CD14-positive monocyte (primary cell): ENCODE results near the gene MXI1. TPM values are rescaled to one million over a fixed set of nuclear protein-coding genes. Genes with fewer than 3 reads are reported as not detected.
A peak's percentile ranks its signal among the peaks of the same experiment; 100 is the strongest.

Experiments
- DNase-seq, 3 donors: peaks; one replicate each; pipeline ENCODE4 v3.0.0-alpha.2; 2011 to 2022
- H2AFZ ChIP-seq: 2 replicates; pipeline ENCODE4 v1.6.0; 2012; ENCODE audit warnings: mild to moderate bottlenecking, low read depth, low read length, inconsistent platforms; ENCODE audit not compliant: insufficient read depth, poor library complexity, severe bottlenecking
- H3K27ac ChIP-seq, 2 donors: 1 replicate in 1 of 2; 2 replicates in 1 of 2; pipeline ENCODE4 v1.5.1; 2012 to 2013; ENCODE audit warnings: low read length in 2 of 2, control low read depth in 1 of 2, inconsistent platforms in 1 of 2, low read depth in 1 of 2, mild to moderate bottlenecking in 1 of 2
- H3K27me3 ChIP-seq, 2 donors: one replicate each; pipeline versions ENCODE4 v1.6.0 to v1.6.1; 2011 to 2013; ENCODE audit warnings: low read length in 2 of 2; ENCODE audit not compliant: control insufficient read depth in 2 of 2, insufficient read depth in 2 of 2
- H3K36me3 ChIP-seq, 2 donors: replicated peaks in 1 of 2; 1 replicate in 1 of 2; 2 replicates in 1 of 2; pipeline versions ENCODE4 v1.5.1 to v1.6.1; 2012 to 2013; ENCODE audit warnings: low read length in 2 of 2, control low read depth in 1 of 2, inconsistent platforms in 1 of 2, mild to moderate bottlenecking in 1 of 2; ENCODE audit not compliant: insufficient read depth in 2 of 2, control insufficient read depth in 1 of 2
- H3K4me1 ChIP-seq, 2 donors: 1 replicate in 1 of 2; 2 replicates in 1 of 2; pipeline versions ENCODE4 v1.5.1 to v1.6.1; 2012 to 2013; ENCODE audit warnings: low read length in 2 of 2, control low read depth in 1 of 2, inconsistent platforms in 1 of 2, mild to moderate bottlenecking in 1 of 2, moderate library complexity in 1 of 2; ENCODE audit not compliant: insufficient read depth in 2 of 2, control insufficient read depth in 1 of 2
- H3K4me2 ChIP-seq: replicated peaks from 2 replicates; pipeline ENCODE3; 2012; ENCODE audit warnings: low read length, moderate library complexity, mild to moderate bottlenecking; ENCODE audit not compliant: poor library complexity, severe bottlenecking; ENCODE audit errors: extremely low read depth
- H3K4me3 ChIP-seq, 3 experiments: fragments of 200-600 bp in 1 of 3; sonication (generic) in 1 of 3; replicated peaks in 1 of 3; 1 replicate in 2 of 3; 2 replicates in 1 of 3; pipeline ENCODE4 v1.5.1; 2011 to 2013; ENCODE audit warnings: low read length in 3 of 3, mild to moderate bottlenecking in 3 of 3, control low read depth in 2 of 3, low read depth in 2 of 3, inconsistent platforms in 1 of 3, moderate library complexity in 1 of 3
- H3K79me2 ChIP-seq: 2 replicates; pipeline ENCODE4 v1.6.0; 2012; ENCODE audit warnings: mild to moderate bottlenecking, control low read depth, inconsistent platforms, low read length, moderate library complexity; ENCODE audit not compliant: insufficient read depth
- H3K9ac ChIP-seq: 2 replicates; pipeline ENCODE4 v1.6.0; 2017; ENCODE audit warnings: low read length, mild to moderate bottlenecking; ENCODE audit not compliant: insufficient read depth, poor library complexity, severe bottlenecking
- H3K9me3 ChIP-seq, 2 donors: replicated peaks in 1 of 2; 1 replicate in 1 of 2; 2 replicates in 1 of 2; pipeline versions ENCODE4 v1.5.1 to v1.6.1; 2012 to 2013; ENCODE audit warnings: low read length in 2 of 2, control low read depth in 1 of 2; ENCODE audit not compliant: control insufficient read depth in 1 of 2, insufficient read depth in 1 of 2
- H4K20me1 ChIP-seq: 2 replicates; pipeline ENCODE4 v1.6.0; 2012; ENCODE audit warnings: mild to moderate bottlenecking, low read length, control low read depth, moderate library complexity; ENCODE audit not compliant: insufficient read depth
- H3K27ac Mint-ChIP-seq, 7 donors: one replicate each; pipeline ENCODE4 v1.8.0; 2020; ENCODE audit warnings: mild to moderate bottlenecking in 7 of 7, mixed read lengths in 7 of 7, moderate library complexity in 6 of 7, inconsistent platforms in 2 of 7
- H3K27me3 Mint-ChIP-seq, 3 donors: one replicate each; pipeline ENCODE4 v1.8.0; 2021 to 2022; ENCODE audit warnings: low read depth in 3 of 3, mild to moderate bottlenecking in 3 of 3, mixed read lengths in 3 of 3, moderate library complexity in 3 of 3, inconsistent platforms in 1 of 3
- H3K36me3 Mint-ChIP-seq, 2 donors: one replicate each; pipeline ENCODE4 v1.8.0; 2020; ENCODE audit warnings: mixed read lengths in 2 of 2, inconsistent platforms in 1 of 2, mild to moderate bottlenecking in 1 of 2
- H3K4me1 Mint-ChIP-seq: one replicate; pipeline ENCODE4 v1.8.0; 2020; ENCODE audit warnings: mild to moderate bottlenecking, mixed read lengths
- H3K4me3 Mint-ChIP-seq, 2 donors: one replicate each; pipeline ENCODE4 v1.8.0; 2020; ENCODE audit warnings: mild to moderate bottlenecking in 2 of 2, mixed read lengths in 2 of 2, moderate library complexity in 1 of 2
- H3K9me3 Mint-ChIP-seq, 7 donors: one replicate each; pipeline ENCODE4 v1.8.0; 2020 to 2022; ENCODE audit warnings: mixed read lengths in 7 of 7, mild to moderate bottlenecking in 6 of 7, moderate library complexity in 6 of 7, inconsistent platforms in 2 of 7
- WGBS: methylation state at CpG from one replicate; pipeline ENCODE4 v1.1.5; 2013; ENCODE audit warnings: missing lambda C conversion rate; ENCODE audit not compliant: insufficient coverage; 5-methylcytosine and 5-hydroxymethylcytosine counted together
- intact Hi-C, 2 donors: fragments of 100-400 bp; cut with micrococcal nuclease; formaldehyde crosslinking; loops; one replicate each; pipeline versions ENCODE4 v1.15.0 to v1.15.1; 2023
- polyA plus RNA-seq, 3 donors: library from polyadenylated mRNA; depleted of rRNA in 1 of 3; unstranded in 2 of 3; stranded (reverse) in 1 of 3; fragments of 300-500 nt in 2 of 3; fragments of >200 nt in 1 of 3; fragmentation: Illumina TruSeq in 2 of 3; gene quantifications; 1 replicate in 2 of 3; 2 replicates in 1 of 3; pipeline ENCODE4 v1.2.3, GENCODE V29; 2012 to 2021
- TF ChIP-seq, protein P1 (sequence below): fragments of 200-600 bp; IDR thresholded peaks from one replicate; pipeline ENCODE4 v1.8.0; 2022; ENCODE audit warnings: antibody characterized with exemption, mild to moderate bottlenecking

The MXI1 gene
- polyA plus RNA-seq, 3 donors: 13.1 to 25.7 (median 21.6) TPM

DNA sequence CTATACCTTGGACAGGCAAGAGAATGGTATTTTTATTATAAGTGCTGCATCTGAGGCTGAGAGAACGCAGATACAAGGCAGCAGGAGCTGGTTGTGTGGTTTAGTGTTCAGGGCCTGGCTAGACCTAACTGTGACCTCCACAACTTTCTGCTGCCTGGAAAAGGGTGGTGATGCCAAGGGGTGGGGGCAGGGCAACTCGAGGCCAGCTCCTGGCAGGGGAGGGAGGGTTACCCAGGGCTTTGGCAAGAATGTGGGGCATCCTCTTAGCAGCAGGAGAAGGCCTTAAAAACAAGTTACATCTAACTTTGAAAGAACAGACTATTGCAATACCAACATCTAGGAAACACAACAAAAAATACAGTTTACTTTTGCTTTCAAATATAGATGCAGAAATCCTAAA, 13.0 kb downstream of the MXI1 start:
- Histone ChIP-seq H3K4me1 (peaks cover 45 to 47% of the 10 kb centered on the region in 2 donors), H3K27ac (no peak overlapping the region)
- intact Hi-C loops: no loop called here

DNA sequence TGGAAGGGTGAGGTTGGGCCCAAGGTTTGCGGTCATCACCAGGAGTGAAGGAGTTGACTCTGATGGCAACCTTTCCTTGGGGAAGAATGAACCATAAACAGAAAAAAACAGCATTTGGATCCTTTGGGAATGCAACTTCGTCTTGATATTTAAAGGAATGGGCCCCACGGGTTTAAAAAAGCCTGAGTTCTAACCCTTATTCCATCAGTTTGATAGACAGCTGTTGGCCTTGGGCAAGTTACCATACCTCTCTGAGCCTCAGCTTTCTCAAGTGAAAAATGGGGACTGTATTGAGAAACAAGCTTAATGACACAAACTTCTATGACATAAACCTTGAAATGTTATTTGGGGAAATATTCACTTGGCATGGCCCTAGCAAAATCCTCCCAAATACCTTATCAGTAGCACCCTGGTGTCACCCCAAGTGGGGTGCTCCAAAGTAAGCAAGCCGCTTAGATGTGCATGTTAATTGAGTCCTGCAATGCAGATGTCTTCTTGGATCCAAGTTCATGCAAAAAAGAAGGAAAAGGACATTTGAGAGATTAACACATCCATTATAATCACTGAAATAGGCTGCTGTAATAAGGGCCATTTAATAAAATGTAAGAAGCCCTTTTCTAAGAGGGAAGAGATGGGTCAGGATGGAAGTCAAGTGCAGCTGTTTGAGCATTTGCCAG, 13.8 kb downstream of the MXI1 start:
- peak overlapping the region; percentile 81 to 87 for H3K4me3 Mint-ChIP-seq
- Histone ChIP-seq H3K4me2 (peak overlapping the region; percentile 82), H3K4me3 (peak overlapping the region; percentile 10 to 72 (median 27))

More for the DNA sequence above, 13.0 kb downstream of the MXI1 start:
- no peak overlapping the region for H3K4me3 ChIP-seq
- H3K4me2 ChIP-seq: no peak overlapping the region
- no peak overlapping the region for H3K9ac ChIP-seq
- 100% methylated on average over 1 of the region's 2 CpGs for WGBS
- no peaks in the 10 kb centered on the region for H3K36me3 ChIP-seq
- Mint-ChIP-seq H3K27ac (peak overlapping the region in 2 of 7 donors; percentile 50 to 61), H3K27me3 (peaks cover 0 to 3% (median 0%) of the 10 kb centered on the region in 3 donors), H3K36me3 (peaks cover 8 to 20% of the 10 kb centered on the region in 2 donors), H3K9me3 (peaks cover 0 to 2% (median 0%) of the 10 kb centered on the region in 7 donors), H3K4me1 (peaks cover 79% of the 10 kb centered on the region), H3K4me3 (no peak overlapping the region)
- peaks cover 73% of the 10 kb centered on the region for H3K79me2 ChIP-seq
- no peak for DNase-seq
- no peaks in the 10 kb centered on the region for H3K27me3 ChIP-seq
- H2AFZ ChIP-seq: no peak overlapping the region
- H3K9me3 ChIP-seq: no peaks in the 10 kb centered on the region
- no peaks in the 10 kb centered on the region for H4K20me1 ChIP-seq
- TF ChIP-seq, protein P1, sequence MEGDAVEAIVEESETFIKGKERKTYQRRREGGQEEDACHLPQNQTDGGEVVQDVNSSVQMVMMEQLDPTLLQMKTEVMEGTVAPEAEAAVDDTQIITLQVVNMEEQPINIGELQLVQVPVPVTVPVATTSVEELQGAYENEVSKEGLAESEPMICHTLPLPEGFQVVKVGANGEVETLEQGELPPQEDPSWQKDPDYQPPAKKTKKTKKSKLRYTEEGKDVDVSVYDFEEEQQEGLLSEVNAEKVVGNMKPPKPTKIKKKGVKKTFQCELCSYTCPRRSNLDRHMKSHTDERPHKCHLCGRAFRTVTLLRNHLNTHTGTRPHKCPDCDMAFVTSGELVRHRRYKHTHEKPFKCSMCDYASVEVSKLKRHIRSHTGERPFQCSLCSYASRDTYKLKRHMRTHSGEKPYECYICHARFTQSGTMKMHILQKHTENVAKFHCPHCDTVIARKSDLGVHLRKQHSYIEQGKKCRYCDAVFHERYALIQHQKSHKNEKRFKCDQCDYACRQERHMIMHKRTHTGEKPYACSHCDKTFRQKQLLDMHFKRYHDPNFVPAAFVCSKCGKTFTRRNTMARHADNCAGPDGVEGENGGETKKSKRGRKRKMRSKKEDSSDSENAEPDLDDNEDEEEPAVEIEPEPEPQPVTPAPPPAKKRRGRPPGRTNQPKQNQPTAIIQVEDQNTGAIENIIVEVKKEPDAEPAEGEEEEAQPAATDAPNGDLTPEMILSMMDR: no peak

More for the DNA sequence above, 13.8 kb downstream of the MXI1 start:
- Mint-ChIP-seq H3K36me3 (peaks cover 8 to 17% of the 10 kb centered on the region in 2 donors), H3K27ac (peak overlapping the region; percentile 77 to 95 (median 94)), H3K4me1 (peaks cover 74% of the 10 kb centered on the region), H3K9me3 (no peaks in the 10 kb centered on the region), H3K27me3 (peaks cover 0 to 3% (median 0%) of the 10 kb centered on the region in 3 donors)
- peak in 1 of 3 donors; percentile 14 for DNase-seq
- intact Hi-C loops: no loop called here
- peaks cover 40 to 43% of the 10 kb centered on the region in 2 donors for H3K4me1 ChIP-seq
- WGBS: no CpG with 5 or more reads among the region's 4 CpGs
- H3K27me3 ChIP-seq: no peaks in the 10 kb centered on the region
- H3K9me3 ChIP-seq: no peaks in the 10 kb centered on the region
- H3K27ac ChIP-seq: peak overlapping the region; percentile 48 to 66
- no peak overlapping the region for H3K9ac ChIP-seq
- TF ChIP-seq, protein P1: no peak
- H4K20me1 ChIP-seq: no peaks in the 10 kb centered on the region
- peak overlapping the region; percentile 59 for H2AFZ ChIP-seq
- peaks cover 65% of the 10 kb centered on the region for H3K79me2 ChIP-seq
- no peaks in the 10 kb centered on the region for H3K36me3 ChIP-seq
